ENCODE results near the gene SDR42E2.

DNA sequence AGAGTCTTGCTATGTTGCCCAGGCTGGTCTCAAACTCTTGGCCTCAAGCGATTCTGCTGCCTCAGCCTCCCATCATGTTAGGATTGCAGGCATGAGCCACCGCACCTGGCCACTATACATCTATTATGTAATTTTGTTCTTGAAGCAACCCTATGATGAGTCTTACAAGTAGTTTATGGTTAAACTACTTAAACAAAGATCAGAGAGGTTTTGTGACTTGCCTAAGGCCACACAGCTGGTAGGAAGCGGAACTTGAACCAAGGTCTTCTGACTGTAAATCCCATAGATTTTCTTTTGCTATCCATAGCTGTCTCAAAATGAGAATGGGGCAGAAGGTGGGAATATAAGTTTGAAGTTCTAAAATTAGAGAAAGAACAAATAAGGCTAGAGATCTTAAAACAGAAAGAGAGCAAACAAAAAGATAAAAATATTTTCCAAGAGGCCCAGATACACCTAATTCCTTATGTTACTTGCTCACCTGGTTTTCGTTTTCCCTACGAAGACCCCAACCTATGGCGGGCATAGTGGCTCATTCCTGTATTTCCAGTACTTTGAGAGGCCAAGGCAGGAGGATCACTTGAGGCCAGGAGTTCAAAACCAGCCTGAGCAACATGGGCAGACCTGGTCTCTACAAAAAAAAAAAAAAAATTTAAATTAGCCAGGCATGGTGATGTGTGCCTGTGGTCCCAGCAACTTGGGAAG is 37.6 kb upstream of the SDR42E2 start:
- TF ChIP-seq POLR2A (IDR thresholded peaks at IDR 0.05), result no peak
- TF ChIP-seq, protein P1, sequence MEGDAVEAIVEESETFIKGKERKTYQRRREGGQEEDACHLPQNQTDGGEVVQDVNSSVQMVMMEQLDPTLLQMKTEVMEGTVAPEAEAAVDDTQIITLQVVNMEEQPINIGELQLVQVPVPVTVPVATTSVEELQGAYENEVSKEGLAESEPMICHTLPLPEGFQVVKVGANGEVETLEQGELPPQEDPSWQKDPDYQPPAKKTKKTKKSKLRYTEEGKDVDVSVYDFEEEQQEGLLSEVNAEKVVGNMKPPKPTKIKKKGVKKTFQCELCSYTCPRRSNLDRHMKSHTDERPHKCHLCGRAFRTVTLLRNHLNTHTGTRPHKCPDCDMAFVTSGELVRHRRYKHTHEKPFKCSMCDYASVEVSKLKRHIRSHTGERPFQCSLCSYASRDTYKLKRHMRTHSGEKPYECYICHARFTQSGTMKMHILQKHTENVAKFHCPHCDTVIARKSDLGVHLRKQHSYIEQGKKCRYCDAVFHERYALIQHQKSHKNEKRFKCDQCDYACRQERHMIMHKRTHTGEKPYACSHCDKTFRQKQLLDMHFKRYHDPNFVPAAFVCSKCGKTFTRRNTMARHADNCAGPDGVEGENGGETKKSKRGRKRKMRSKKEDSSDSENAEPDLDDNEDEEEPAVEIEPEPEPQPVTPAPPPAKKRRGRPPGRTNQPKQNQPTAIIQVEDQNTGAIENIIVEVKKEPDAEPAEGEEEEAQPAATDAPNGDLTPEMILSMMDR (IDR thresholded peaks at IDR 0.05 in 4 of 5, conservative IDR thresholded peaks at IDR 0.05 in 1 of 5), result no peak
